Right lobe of liver (tissue), 4 donors: Measurements from ENCODE around the gene ZNF487.

Experiments used
- POLR2A ChIP-seq: fragments of 450-650 bp; IDR thresholded peaks from one replicate; pipeline ENCODE4 v1.6.1; 2017; ENCODE audit warnings: antibody characterized with exemption, mild to moderate bottlenecking
- TF ChIP-seq, protein P1 (sequence below), 4 donors: fragments of 200-600 bp in 3 of 4; fragments of 450-650 bp in 1 of 4; IDR thresholded peaks; one replicate each; pipeline versions ENCODE4 v1.5.1 to v1.8.0; 2016 to 2022; ENCODE audit warnings: antibody characterized with exemption in 4 of 4, mild to moderate bottlenecking in 2 of 4
- donor health status: DM: no; HTN: no; CAD: no.
- donor health status: DM: no; HTN: no; CAD: no.
- donor health status: DM: no; HTN: yes; CAD: no.

- TF ChIP-seq, protein P1, sequence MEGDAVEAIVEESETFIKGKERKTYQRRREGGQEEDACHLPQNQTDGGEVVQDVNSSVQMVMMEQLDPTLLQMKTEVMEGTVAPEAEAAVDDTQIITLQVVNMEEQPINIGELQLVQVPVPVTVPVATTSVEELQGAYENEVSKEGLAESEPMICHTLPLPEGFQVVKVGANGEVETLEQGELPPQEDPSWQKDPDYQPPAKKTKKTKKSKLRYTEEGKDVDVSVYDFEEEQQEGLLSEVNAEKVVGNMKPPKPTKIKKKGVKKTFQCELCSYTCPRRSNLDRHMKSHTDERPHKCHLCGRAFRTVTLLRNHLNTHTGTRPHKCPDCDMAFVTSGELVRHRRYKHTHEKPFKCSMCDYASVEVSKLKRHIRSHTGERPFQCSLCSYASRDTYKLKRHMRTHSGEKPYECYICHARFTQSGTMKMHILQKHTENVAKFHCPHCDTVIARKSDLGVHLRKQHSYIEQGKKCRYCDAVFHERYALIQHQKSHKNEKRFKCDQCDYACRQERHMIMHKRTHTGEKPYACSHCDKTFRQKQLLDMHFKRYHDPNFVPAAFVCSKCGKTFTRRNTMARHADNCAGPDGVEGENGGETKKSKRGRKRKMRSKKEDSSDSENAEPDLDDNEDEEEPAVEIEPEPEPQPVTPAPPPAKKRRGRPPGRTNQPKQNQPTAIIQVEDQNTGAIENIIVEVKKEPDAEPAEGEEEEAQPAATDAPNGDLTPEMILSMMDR (IDR thresholded peaks at IDR 0.05), result no peak
- no peak for TF ChIP-seq POLR2A
These were observed 12.5 kb upstream of the ZNF487 start for GRCh38 chr10:43424416-43424815.
